Measurements from ENCODE around the gene LDB1.

LDB1 gene

GRCh38 chr10:102120142-102120990, at the start of gene LDB1:
LDB1 (minus strand) TSS chr10:102120368; CDS start chr10:102120110, 258 bp downstream.
- peak within 1 kb of the TSS; percentile 82 for H3K27ac ChIP-seq
- DNase-seq (ENCODE audit: low read depth, low spot score): no peak

GRCh38 chr10:102167861-102168260, 47.7 kb upstream of the LDB1 start:
- H3K27ac ChIP-seq: no peak overlapping the region
- DNase-seq (ENCODE audit: low read depth, low spot score): no peak

- no peak overlapping the region for H3K27ac ChIP-seq
- no peak for DNase-seq (ENCODE audit: low read depth, low spot score)
Observed at GRCh38 chr10:102163342-102163989, 43.3 kb upstream of the LDB1 start.

GRCh38 chr10:102159831-102160230, 39.7 kb upstream of the LDB1 start:
- DNase-seq (ENCODE audit: low read depth, low spot score): no peak

GRCh38 chr10:102159051-102159597, 39.0 kb upstream of the LDB1 start:
- DNase-seq (ENCODE audit: low read depth, low spot score): no peak

More at GRCh38 chr10:102159831-102160230, 39.7 kb upstream of the LDB1 start:
- no peak overlapping the region for H3K27ac ChIP-seq

GRCh38 chr10:102157224-102157623, 37.1 kb upstream of the LDB1 start:
- DNase-seq (ENCODE audit: low read depth, low spot score): no peak
- no peak overlapping the region for H3K27ac ChIP-seq

More at GRCh38 chr10:102159051-102159597, 39.0 kb upstream of the LDB1 start:
- H3K27ac ChIP-seq: no peak overlapping the region

GRCh38 chr10:102154466-102155116, 34.4 kb upstream of the LDB1 start:
- H3K27ac ChIP-seq: no peak overlapping the region
- DNase-seq (ENCODE audit: low read depth, low spot score): no peak

- DNase-seq (ENCODE audit: low read depth, low spot score): no peak
- peak overlapping the region; percentile 94 for H3K27ac ChIP-seq
Observed at GRCh38 chr10:102153093-102153620, 33.0 kb upstream of the LDB1 start.

- DNase-seq (ENCODE audit: low read depth, low spot score): no peak
- H3K27ac ChIP-seq: peak overlapping the region; percentile 94
Observed at GRCh38 chr10:102152545-102152890, 32.4 kb upstream of the LDB1 start.

GRCh38 chr10:102151774-102152544, 31.8 kb upstream of the LDB1 start, which contains the start of gene NOLC1:
NOLC1 (plus strand) TSS chr10:102152389; CDS start chr10:102152411, 22 bp downstream.
- peak within 1 kb of the TSS; percentile 94 for H3K27ac ChIP-seq
- DNase-seq (ENCODE audit: low read depth, low spot score): peak; percentile 88

- H3K27ac ChIP-seq: peak overlapping the region; percentile 94
- no peak for DNase-seq (ENCODE audit: low read depth, low spot score)
Observed at GRCh38 chr10:102150970-102151773, 31.0 kb upstream of the LDB1 start.

GRCh38 chr10:102148275-102148674, 28.1 kb upstream of the LDB1 start:
- H3K27ac ChIP-seq: no peak overlapping the region
- no peak for DNase-seq (ENCODE audit: low read depth, low spot score)

- no peak overlapping the region for H3K27ac ChIP-seq
- no peak for DNase-seq (ENCODE audit: low read depth, low spot score)
Observed at GRCh38 chr10:102147561-102147960, 27.4 kb upstream of the LDB1 start.

GRCh38 chr10:102146971-102147428, 26.8 kb upstream of the LDB1 start:
- DNase-seq (ENCODE audit: low read depth, low spot score): no peak
- H3K27ac ChIP-seq: no peak overlapping the region

GRCh38 chr10:102141583-102142107, 21.5 kb upstream of the LDB1 start:
- no peak for DNase-seq (ENCODE audit: low read depth, low spot score)
- no peak overlapping the region for H3K27ac ChIP-seq

- no peak for DNase-seq (ENCODE audit: low read depth, low spot score)
- no peak overlapping the region for H3K27ac ChIP-seq
Observed at GRCh38 chr10:102140913-102141540, 20.9 kb upstream of the LDB1 start.

GRCh38 chr10:102140218-102140617, 20.1 kb upstream of the LDB1 start:
- DNase-seq (ENCODE audit: low read depth, low spot score): no peak
- no peak overlapping the region for H3K27ac ChIP-seq
